Vagina (tissue), 2 donors: ENCODE data around the gene PBX4. TPM values are rescaled to one million over a fixed set of nuclear protein-coding genes. Genes with fewer than 3 reads are reported as not detected.

Source experiments
- DNase-seq, 2 donors: peaks; one replicate each; pipeline ENCODE4 v3.0.0-alpha.2; 2017; ENCODE audit errors: extremely low spot score in 2 of 2
- H3K27ac ChIP-seq: fragments of 200-600 bp; sonication (generic); one replicate; pipeline ENCODE4 v1.5.1; 2019
- H3K27me3 ChIP-seq: fragments of 200-600 bp; sonication (generic); one replicate; pipeline ENCODE4 v1.5.1; 2019
- H3K36me3 ChIP-seq, 2 donors: fragments of 200-600 bp; sonication (generic); one replicate each; pipeline ENCODE4 v1.5.1; 2017 to 2019
- H3K4me1 ChIP-seq: fragments of 200-600 bp; sonication (generic); one replicate; pipeline ENCODE4 v1.5.1; 2019
- H3K4me3 ChIP-seq, 2 donors: fragments of 200-600 bp; sonication (generic); 1 replicate in 1 of 2; 2 replicates in 1 of 2; pipeline ENCODE4 v1.5.1; 2016 to 2019
- H3K9me3 ChIP-seq: fragments of 200-600 bp; sonication (generic); one replicate; pipeline ENCODE4 v1.5.1; 2019
- POLR2A ChIP-seq, 2 donors: fragments of 450-650 bp; IDR thresholded peaks; one replicate each; pipeline ENCODE4 v1.6.1; 2017; ENCODE audit warnings: antibody characterized with exemption in 2 of 2, mild to moderate bottlenecking in 2 of 2, moderate library complexity in 2 of 2
- POLR2AphosphoS5 ChIP-seq, 2 donors: sonication (generic); formaldehyde crosslinking; IDR thresholded peaks; one replicate each; pipeline ENCODE4 v1.9.0; 2017; ENCODE audit warnings: antibody characterized with exemption in 2 of 2, mild to moderate bottlenecking in 2 of 2, low read depth in 1 of 2; ENCODE audit not compliant: insufficient read depth in 1 of 2
- intact Hi-C: fragments of 100-400 bp; cut with DNase I; formaldehyde crosslinking; loops from one replicate; pipeline ENCODE4 v1.15.1; 2023
- total RNA-seq: library from RNA; depleted of rRNA; stranded (reverse); fragments of >200 nt; gene quantifications from one replicate; pipeline ENCODE4 v1.2.3, GENCODE V29; 2016
- TF ChIP-seq, protein P1 (sequence below), 3 experiments: fragments of 450-650 bp in 2 of 3; fragments of 200-600 bp in 1 of 3; sonication (generic) in 1 of 3; IDR thresholded peaks; one replicate each; pipeline ENCODE4 v1.5.1; 2017 to 2019; ENCODE audit warnings: antibody characterized with exemption in 3 of 3, mild to moderate bottlenecking in 2 of 3, moderate library complexity in 2 of 3

Gene PBX4
- total RNA-seq, 1 donor from 2014 or later = 5.2 TPM

DNA sequence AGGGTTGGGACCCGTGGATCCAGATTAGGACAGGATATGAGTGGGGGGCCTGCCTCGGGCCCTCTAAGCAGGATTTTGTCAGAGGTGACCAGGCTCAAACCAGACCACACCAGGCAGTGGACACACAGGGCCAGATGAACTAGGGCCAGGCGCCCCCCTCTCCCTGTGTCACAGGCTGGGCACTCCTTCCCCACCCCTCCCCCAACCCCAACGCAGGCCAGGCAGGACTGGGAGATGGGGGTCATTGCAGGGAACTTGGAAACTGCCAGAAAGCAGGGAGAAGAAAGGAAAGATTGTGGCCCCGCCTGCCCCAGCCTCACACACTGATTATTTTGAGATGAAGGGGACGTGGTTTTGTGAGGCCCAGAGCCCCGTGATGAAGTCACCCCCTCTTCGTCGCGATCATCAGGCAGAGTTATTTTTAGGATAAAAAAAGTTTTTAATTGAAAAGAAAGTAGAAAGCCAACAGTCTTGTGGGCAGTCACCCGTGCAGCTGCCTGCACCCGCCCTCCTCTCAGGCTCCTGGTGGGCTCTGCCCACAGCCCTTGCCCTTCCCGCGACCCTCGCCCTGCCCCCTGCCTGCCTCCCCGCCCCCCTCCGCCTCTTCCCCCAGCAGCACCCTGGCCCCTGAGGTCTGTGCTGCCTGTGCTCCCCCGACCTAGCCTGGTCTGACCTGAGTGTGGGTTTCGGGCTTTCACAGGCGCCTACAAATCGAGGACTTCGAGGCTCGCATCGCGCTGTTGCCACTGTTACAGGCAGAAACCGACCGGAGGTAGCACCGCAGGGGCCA is 91.7 kb downstream of the PBX4 start:
- no peaks in the 10 kb centered on the region for H3K27me3 ChIP-seq
- intact Hi-C loops = no loop called here
- peaks cover 0 to 23% of the 10 kb centered on the region in 2 donors for H3K36me3 ChIP-seq
- H3K4me1 ChIP-seq = peaks cover 8% of the 10 kb centered on the region
- H3K9me3 ChIP-seq = no peaks in the 10 kb centered on the region
- TF ChIP-seq POLR2AphosphoS5 (IDR thresholded peaks at IDR 0.05; ENCODE audit: insufficient read depth in 1 of 2, low read depth in 1 of 2) (no peak), POLR2A (IDR thresholded peaks at IDR 0.05) (no peak)
- TF ChIP-seq, protein P1, sequence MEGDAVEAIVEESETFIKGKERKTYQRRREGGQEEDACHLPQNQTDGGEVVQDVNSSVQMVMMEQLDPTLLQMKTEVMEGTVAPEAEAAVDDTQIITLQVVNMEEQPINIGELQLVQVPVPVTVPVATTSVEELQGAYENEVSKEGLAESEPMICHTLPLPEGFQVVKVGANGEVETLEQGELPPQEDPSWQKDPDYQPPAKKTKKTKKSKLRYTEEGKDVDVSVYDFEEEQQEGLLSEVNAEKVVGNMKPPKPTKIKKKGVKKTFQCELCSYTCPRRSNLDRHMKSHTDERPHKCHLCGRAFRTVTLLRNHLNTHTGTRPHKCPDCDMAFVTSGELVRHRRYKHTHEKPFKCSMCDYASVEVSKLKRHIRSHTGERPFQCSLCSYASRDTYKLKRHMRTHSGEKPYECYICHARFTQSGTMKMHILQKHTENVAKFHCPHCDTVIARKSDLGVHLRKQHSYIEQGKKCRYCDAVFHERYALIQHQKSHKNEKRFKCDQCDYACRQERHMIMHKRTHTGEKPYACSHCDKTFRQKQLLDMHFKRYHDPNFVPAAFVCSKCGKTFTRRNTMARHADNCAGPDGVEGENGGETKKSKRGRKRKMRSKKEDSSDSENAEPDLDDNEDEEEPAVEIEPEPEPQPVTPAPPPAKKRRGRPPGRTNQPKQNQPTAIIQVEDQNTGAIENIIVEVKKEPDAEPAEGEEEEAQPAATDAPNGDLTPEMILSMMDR (IDR thresholded peaks at IDR 0.05) = no peak
- H3K4me3 ChIP-seq = no peak overlapping the region
- H3K27ac ChIP-seq = no peak overlapping the region
- no peak for DNase-seq

DNA sequence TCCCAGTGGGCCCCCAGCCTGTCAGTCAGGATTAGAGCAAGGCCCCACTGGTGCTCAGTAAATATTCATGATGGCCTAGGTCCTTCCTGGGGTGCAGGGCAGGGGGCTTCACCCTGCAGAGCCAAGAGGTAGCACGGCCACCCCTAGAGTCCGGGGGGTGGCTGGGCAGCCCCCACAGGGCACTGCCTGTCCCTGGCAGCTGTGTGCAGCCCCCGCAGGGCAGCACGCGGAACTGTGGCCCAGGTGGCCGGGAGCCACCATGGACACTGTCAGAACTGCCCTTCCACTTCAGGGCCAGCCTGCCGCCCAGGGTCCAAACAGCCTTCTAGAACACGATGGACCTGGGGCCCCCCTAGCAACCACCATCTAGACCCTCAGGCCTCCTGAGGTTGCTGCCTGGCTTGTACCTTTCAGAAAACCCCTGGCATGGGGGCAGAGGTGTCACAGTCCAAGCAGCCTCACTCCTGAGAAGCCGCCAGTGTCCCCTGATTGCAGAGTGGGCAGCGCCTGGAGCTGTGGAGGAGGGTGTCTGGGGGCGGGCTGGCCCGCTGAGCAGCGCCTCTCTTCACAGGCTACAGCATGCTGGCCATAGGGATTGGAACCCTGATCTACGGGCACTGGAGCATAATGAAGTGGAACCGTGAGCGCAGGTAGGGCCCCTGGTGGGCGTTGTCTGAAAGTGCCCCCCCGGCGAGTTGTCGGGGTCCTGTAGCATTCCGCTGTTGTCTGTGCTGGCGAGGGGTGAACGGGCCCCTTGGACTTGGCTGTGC is 92.7 kb downstream of the PBX4 start:
- peaks cover 0 to 23% of the 10 kb centered on the region in 2 donors for H3K36me3 ChIP-seq
- H3K9me3 ChIP-seq = no peaks in the 10 kb centered on the region
- no peak overlapping the region for H3K27ac ChIP-seq
- H3K27me3 ChIP-seq = no peaks in the 10 kb centered on the region
- intact Hi-C loops = no loop called here
- no peak overlapping the region for H3K4me3 ChIP-seq
- TF ChIP-seq POLR2AphosphoS5 (IDR thresholded peaks at IDR 0.05; ENCODE audit: insufficient read depth in 1 of 2, low read depth in 1 of 2) (no peak), POLR2A (IDR thresholded peaks at IDR 0.05) (no peak)
- TF ChIP-seq, protein P1 (IDR thresholded peaks at IDR 0.05) = no peak
- no peak for DNase-seq
- H3K4me1 ChIP-seq = peaks cover 8% of the 10 kb centered on the region

DNA sequence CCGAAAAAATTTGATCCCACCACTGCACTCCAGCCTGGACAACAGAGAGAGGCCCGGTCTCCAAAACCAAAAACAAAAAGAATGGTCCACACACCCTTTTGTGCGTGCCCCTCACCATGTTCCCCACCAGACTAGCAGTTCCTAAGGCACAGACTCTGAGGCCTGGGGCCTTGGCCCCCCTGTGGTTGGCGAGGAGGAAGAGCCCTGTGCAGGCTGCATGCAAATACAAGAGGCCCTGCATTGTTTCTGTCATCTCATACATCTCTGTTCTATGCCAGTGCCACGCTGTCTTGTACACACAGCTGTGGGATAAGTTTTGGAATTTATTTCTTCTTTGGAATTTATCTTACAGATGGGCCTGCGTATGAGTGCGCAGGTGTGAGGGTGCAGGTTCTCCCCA is 94.4 kb downstream of the PBX4 start:
- Histone ChIP-seq H3K9me3 (no peaks in the 10 kb centered on the region), H3K36me3 (peaks cover 0 to 23% of the 10 kb centered on the region in 2 donors), H3K27ac (no peak overlapping the region), H3K27me3 (no peaks in the 10 kb centered on the region), H3K4me3 (no peak overlapping the region), H3K4me1 (peaks cover 6% of the 10 kb centered on the region)
- DNase-seq = no peak
- intact Hi-C loops = no loop called here
- TF ChIP-seq, protein P1 (IDR thresholded peaks at IDR 0.05) = no peak
- TF ChIP-seq POLR2A (IDR thresholded peaks at IDR 0.05) = no peak
- no peak for TF ChIP-seq POLR2AphosphoS5 (IDR thresholded peaks at IDR 0.05; ENCODE audit: insufficient read depth in 1 of 2, low read depth in 1 of 2)

DNA sequence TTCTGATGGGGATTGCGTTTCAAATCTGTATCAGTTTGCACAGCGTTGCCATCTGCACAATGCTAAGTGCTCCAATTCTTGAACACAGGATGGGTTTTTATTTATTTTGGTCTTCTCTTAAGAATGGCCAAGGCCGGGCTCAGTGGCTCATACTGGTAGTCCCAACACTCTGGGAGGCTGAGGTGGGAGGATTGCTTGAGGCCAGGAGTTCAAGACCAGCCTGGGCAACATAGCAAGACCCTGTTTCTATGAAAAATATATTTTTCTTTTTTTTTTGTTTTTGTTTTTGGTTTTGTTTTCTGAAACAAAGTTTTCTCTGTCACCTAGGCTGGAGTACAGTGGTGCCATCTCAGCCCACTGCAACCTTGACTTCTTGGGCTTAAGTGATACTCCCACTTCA is 95.3 kb downstream of the PBX4 start:
- no peaks in the 10 kb centered on the region for H3K9me3 ChIP-seq
- no peak overlapping the region for H3K27ac ChIP-seq
- TF ChIP-seq POLR2A (IDR thresholded peaks at IDR 0.05) = no peak
- TF ChIP-seq POLR2AphosphoS5 (IDR thresholded peaks at IDR 0.05; ENCODE audit: insufficient read depth in 1 of 2, low read depth in 1 of 2) = no peak
- TF ChIP-seq, protein P1 (IDR thresholded peaks at IDR 0.05) = no peak
- DNase-seq = no peak
- H3K4me1 ChIP-seq = peaks cover 2% of the 10 kb centered on the region
- intact Hi-C loops = no loop called here
- H3K27me3 ChIP-seq = no peaks in the 10 kb centered on the region
- H3K36me3 ChIP-seq = peaks cover 0 to 23% of the 10 kb centered on the region in 2 donors
- no peak overlapping the region for H3K4me3 ChIP-seq
